SHP77 (cell line): Measurements from ENCODE around the gene DNMT3A.

ENCODE experiments used
- DNase-seq, 2 experiments: peaks; one replicate each; lab custom pipeline; 2025; lab: John Stamatoyannopoulos, UW

Gene DNMT3A

GRCh38 chr2:25326326-25327013 lies 15.3 kb downstream of the DNMT3A start:
- no peak for DNase-seq

- DNase-seq: no peak
These were observed 16.7 kb downstream of the DNMT3A start for GRCh38 chr2:25324905-25325592.

- DNase-seq: no peak
These were observed 17.5 kb downstream of the DNMT3A start for GRCh38 chr2:25324251-25324650.

GRCh38 chr2:25323610-25324189 lies 18.0 kb downstream of the DNMT3A start:
- no peak for DNase-seq

- no peak for DNase-seq
These were observed 18.6 kb downstream of the DNMT3A start for GRCh38 chr2:25323042-25323514.

- no peak for DNase-seq
These were observed 19.4 kb downstream of the DNMT3A start for GRCh38 chr2:25322312-25322711.

- no peak for DNase-seq
These were observed 21.6 kb downstream of the DNMT3A start for GRCh38 chr2:25320077-25320476.

- no peak for DNase-seq
These were observed 25.6 kb downstream of the DNMT3A start for GRCh38 chr2:25316101-25316500.

- DNase-seq: no peak
These were observed 26.4 kb downstream of the DNMT3A start for GRCh38 chr2:25315316-25315680.

- DNase-seq: peak in 1 of 2 experiments; percentile 32
These were observed 27.0 kb downstream of the DNMT3A start for GRCh38 chr2:25314514-25315315.

GRCh38 chr2:25313711-25314513 lies 27.8 kb downstream of the DNMT3A start:
- no peak for DNase-seq

- no peak for DNase-seq
These were observed 28.6 kb downstream of the DNMT3A start for GRCh38 chr2:25312958-25313710.

GRCh38 chr2:25311865-25312575 lies 29.7 kb downstream of the DNMT3A start:
- DNase-seq: peak in 1 of 2 experiments; percentile 51

GRCh38 chr2:25310965-25311864 lies 30.5 kb downstream of the DNMT3A start:
- DNase-seq: peak; percentile 85 to 87

GRCh38 chr2:25310709-25310964 lies 31.1 kb downstream of the DNMT3A start:
- no peak for DNase-seq

GRCh38 chr2:25309402-25309801 lies 32.3 kb downstream of the DNMT3A start:
- DNase-seq: peak; percentile 36 to 46

- no peak for DNase-seq
These were observed 33.1 kb downstream of the DNMT3A start for GRCh38 chr2:25308599-25308998.

GRCh38 chr2:25307949-25308557 lies 33.7 kb downstream of the DNMT3A start:
- no peak for DNase-seq
